ENCODE measurements around the gene RNF144A.

Gene RNF144A

DNA sequence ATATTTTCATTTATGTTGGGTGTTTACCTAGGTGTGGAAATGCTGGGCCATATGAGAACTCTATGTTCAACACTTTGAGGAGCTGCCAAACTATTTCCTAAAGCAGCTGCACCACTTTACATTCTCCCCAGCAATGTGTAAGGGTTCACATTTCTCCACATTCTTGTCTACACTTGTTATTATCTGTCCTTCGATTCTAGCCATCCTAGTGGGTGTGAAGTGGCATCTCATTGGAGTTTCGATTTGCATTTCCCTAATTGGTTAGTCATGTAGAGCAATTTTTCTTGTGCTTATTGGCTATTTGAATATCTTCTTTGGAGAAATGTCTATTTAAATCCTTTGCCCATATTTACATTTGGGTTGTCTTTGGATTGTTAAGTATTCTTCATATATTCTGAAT is 21.9 kb downstream of the RNF144A start:
- Histone ChIP-seq H3K27ac (ENCODE audit: low read length) (no peak overlapping the region), H3K4me2 (ENCODE audit: low read depth, low read length) (no peak overlapping the region), H3K27me3 (replicated peaks; ENCODE audit: insufficient read depth, low read length) (no peaks in the 10 kb centered on the region), H3K4me3 (ENCODE audit: low read length) (no peak overlapping the region), H4K20me1 (ENCODE audit: insufficient read depth, low read length) (no peaks in the 10 kb centered on the region), H3K36me3 (replicated peaks; ENCODE audit: insufficient read depth, low read length) (no peaks in the 10 kb centered on the region), H3K9me2 (replicated peaks; ENCODE audit: insufficient read depth, low read length) (no peaks in the 10 kb centered on the region), H3K9me3 (replicated peaks; ENCODE audit: insufficient read depth, low read length) (no peaks in the 10 kb centered on the region), H2AFZ (ENCODE audit: low read length) (no peak overlapping the region), H3K9ac (ENCODE audit: low read length) (no peak overlapping the region), H3F3A (ENCODE audit: insufficient read depth, low read length) (no peaks in the 10 kb centered on the region), H3K4me1 (ENCODE audit: low read length) (0 out of 2 replicates have a peak, but pooled peaks cover under 1% of the 10 kb centered on the region), H3K79me2 (ENCODE audit: low read length) (no peaks in the 10 kb centered on the region)
- DNase-seq: no peak
- no peak for TF ChIP-seq EZH2phosphoT487 (IDR thresholded peaks at IDR 0.05; ENCODE audit: low read length)
- TF ChIP-seq EZH2 (optimal IDR thresholded peaks at IDR 0.05; ENCODE audit: low read depth, low read length): no peak
- TF ChIP-seq, protein P1, sequence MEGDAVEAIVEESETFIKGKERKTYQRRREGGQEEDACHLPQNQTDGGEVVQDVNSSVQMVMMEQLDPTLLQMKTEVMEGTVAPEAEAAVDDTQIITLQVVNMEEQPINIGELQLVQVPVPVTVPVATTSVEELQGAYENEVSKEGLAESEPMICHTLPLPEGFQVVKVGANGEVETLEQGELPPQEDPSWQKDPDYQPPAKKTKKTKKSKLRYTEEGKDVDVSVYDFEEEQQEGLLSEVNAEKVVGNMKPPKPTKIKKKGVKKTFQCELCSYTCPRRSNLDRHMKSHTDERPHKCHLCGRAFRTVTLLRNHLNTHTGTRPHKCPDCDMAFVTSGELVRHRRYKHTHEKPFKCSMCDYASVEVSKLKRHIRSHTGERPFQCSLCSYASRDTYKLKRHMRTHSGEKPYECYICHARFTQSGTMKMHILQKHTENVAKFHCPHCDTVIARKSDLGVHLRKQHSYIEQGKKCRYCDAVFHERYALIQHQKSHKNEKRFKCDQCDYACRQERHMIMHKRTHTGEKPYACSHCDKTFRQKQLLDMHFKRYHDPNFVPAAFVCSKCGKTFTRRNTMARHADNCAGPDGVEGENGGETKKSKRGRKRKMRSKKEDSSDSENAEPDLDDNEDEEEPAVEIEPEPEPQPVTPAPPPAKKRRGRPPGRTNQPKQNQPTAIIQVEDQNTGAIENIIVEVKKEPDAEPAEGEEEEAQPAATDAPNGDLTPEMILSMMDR (IDR thresholded peaks at IDR 0.05; ENCODE audit: low read length): no peak

DNA sequence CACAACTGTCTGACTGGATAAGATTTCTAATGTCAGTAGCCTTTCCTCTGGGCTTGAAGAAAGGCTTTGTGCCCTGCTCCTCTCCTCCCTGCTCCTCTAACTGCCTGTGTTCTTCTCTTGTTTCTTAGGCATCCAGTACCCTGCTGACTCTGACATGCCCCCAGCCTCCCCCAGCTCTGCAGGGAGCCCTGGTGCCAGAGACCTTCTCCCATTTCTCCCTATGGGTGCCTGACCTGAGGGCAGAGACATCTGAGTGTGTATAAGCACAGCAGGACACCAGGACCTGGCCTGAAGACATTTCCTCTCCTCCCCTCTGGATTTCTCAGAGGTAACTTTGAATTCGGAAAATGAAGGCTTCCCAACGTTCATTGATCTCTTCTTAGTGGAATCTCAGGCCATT is 23.6 kb downstream of the RNF144A start:
- H3K36me3 ChIP-seq (replicated peaks; ENCODE audit: insufficient read depth, low read length): no peaks in the 10 kb centered on the region

DNA sequence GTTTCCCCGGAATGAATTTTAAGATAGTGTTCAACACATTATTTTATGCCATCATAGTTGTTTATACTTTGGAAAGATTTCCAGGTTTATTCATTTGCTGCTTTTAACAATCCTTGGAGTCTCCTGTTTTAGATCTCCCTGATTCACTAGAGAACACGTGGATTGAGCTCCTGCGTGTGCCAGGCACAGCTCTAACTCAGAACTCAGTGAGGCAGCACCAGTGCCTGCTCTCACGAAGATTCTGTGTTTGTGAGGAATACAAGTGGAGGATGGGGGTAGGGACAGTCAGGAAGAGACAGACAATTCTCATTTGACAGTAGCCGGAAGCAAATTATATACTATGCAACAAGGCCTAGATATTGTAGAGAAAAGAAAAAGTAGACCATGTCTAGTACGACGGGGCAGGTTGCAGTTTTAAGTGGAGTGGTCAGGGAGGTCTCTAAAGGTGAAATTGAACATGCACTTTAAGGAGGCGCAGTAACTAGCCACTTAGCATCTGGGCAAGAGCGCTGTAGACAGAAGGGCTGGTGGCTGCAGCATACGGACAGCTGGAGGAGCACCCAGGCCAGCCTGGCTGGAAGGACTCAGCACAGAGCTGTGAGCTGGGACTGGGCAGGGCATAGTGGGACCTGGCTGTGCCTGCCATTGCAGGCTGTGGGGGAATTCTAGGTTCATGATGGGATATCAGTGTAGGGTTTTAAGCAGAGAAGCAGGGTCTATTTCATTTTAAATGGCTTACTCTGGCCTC is 24.3 kb downstream of the RNF144A start:
- H3K4me2 ChIP-seq (ENCODE audit: low read depth, low read length): no peak overlapping the region
- no peak for DNase-seq
- H3K27me3 ChIP-seq (replicated peaks; ENCODE audit: insufficient read depth, low read length): no peaks in the 10 kb centered on the region
- no peaks in the 10 kb centered on the region for H3K36me3 ChIP-seq (replicated peaks; ENCODE audit: insufficient read depth, low read length)
- H3F3A ChIP-seq (ENCODE audit: insufficient read depth, low read length): peaks cover 15% of the 10 kb centered on the region
- H4K20me1 ChIP-seq (ENCODE audit: insufficient read depth, low read length): no peaks in the 10 kb centered on the region
- H3K9me2 ChIP-seq (replicated peaks; ENCODE audit: insufficient read depth, low read length): no peaks in the 10 kb centered on the region
- H3K4me3 ChIP-seq (ENCODE audit: low read length): no peak overlapping the region
- H3K27ac ChIP-seq (ENCODE audit: low read length): no peak overlapping the region
- H3K9me3 ChIP-seq (replicated peaks; ENCODE audit: insufficient read depth, low read length): no peaks in the 10 kb centered on the region
- TF ChIP-seq EZH2phosphoT487 (IDR thresholded peaks at IDR 0.05; ENCODE audit: low read length) (no peak), EZH2 (optimal IDR thresholded peaks at IDR 0.05; ENCODE audit: low read depth, low read length) (no peak)
- TF ChIP-seq, protein P1 (IDR thresholded peaks at IDR 0.05; ENCODE audit: low read length): no peak
- no peak overlapping the region for H2AFZ ChIP-seq (ENCODE audit: low read length)
- H3K9ac ChIP-seq (ENCODE audit: low read length): no peak overlapping the region
- no peaks in the 10 kb centered on the region for H3K79me2 ChIP-seq (ENCODE audit: low read length)
- H3K4me1 ChIP-seq (ENCODE audit: low read length): peaks cover 20% of the 10 kb centered on the region

More for the DNA sequence above, 23.6 kb downstream of the RNF144A start:
- Histone ChIP-seq H3K27me3 (replicated peaks; ENCODE audit: insufficient read depth, low read length) (no peaks in the 10 kb centered on the region), H4K20me1 (ENCODE audit: insufficient read depth, low read length) (no peaks in the 10 kb centered on the region), H3K79me2 (ENCODE audit: low read length) (no peaks in the 10 kb centered on the region), H3K9me3 (replicated peaks; ENCODE audit: insufficient read depth, low read length) (no peaks in the 10 kb centered on the region), H3F3A (ENCODE audit: insufficient read depth, low read length) (peaks cover 13% of the 10 kb centered on the region), H3K9ac (ENCODE audit: low read length) (no peak overlapping the region), H3K4me3 (ENCODE audit: low read length) (no peak overlapping the region), H3K9me2 (replicated peaks; ENCODE audit: insufficient read depth, low read length) (no peaks in the 10 kb centered on the region), H3K4me1 (ENCODE audit: low read length) (peaks cover 16% of the 10 kb centered on the region), H3K27ac (ENCODE audit: low read length) (no peak overlapping the region), H3K4me2 (ENCODE audit: low read depth, low read length) (no peak overlapping the region), H2AFZ (ENCODE audit: low read length) (no peak overlapping the region)
- DNase-seq: no peak
- TF ChIP-seq, protein P1 (IDR thresholded peaks at IDR 0.05; ENCODE audit: low read length): no peak
- TF ChIP-seq EZH2 (optimal IDR thresholded peaks at IDR 0.05; ENCODE audit: low read depth, low read length) (no peak), EZH2phosphoT487 (IDR thresholded peaks at IDR 0.05; ENCODE audit: low read length) (no peak)

Measured in MM.1S (cell line).